GM20000 (cell line): ENCODE data around the gene HOXA3.
A peak's percentile ranks its signal among the peaks of the same experiment; 100 is the strongest.

Experiments
- DNase-seq: peaks from one replicate; pipeline ENCODE4 v3.0.0; 2012; ENCODE audit warnings: low spot score
- TF ChIP-seq, protein P1 (sequence below): IDR thresholded peaks from 2 replicates; pipeline ENCODE4 v1.5.1; 2012; ENCODE audit warnings: mild to moderate bottlenecking, control low read depth; ENCODE audit errors: extremely low read depth, missing control alignments

The HOXA3 gene

DNA sequence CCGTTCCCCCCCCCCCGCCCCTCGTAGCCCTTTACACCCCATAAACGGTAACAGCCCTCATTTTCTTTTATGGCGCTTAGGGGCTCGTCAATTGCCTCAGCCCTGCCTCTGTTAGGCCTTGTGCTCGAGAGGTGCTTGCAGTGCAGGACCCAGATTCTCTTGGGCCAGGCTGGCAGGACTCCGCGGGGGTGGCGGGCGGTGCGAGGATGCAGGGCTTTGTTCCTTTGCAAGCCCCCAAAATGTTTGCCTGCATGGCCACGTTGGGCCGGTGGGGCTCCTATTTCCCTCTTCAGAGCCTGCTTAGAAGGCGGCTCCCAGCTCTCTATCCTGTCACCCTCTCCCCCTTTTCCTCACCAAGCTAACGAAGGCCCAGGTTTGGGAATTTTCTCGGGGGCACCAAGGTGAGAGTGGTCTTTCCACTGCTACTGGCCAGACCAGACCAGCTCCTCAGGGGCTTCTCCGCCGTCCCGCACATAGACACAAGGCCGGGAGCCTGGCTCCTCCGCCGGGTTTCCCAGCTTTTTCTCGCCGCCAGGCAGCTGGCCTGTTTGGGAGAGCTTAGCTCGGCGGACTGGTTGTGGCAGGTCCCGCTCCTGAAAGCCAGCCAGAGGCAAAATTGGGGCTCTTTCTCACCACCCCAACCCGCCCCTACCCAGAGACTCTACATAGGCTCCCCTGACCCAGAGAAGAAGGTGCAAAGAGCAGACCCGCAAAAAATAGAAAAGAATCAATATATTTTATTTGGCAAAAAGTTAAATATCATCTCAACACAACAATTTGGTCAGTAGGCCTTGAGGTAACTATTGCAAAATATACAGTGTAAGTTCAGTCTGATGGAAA lies 9.6 kb upstream of the HOXA3 start:
- TF ChIP-seq, protein P1, sequence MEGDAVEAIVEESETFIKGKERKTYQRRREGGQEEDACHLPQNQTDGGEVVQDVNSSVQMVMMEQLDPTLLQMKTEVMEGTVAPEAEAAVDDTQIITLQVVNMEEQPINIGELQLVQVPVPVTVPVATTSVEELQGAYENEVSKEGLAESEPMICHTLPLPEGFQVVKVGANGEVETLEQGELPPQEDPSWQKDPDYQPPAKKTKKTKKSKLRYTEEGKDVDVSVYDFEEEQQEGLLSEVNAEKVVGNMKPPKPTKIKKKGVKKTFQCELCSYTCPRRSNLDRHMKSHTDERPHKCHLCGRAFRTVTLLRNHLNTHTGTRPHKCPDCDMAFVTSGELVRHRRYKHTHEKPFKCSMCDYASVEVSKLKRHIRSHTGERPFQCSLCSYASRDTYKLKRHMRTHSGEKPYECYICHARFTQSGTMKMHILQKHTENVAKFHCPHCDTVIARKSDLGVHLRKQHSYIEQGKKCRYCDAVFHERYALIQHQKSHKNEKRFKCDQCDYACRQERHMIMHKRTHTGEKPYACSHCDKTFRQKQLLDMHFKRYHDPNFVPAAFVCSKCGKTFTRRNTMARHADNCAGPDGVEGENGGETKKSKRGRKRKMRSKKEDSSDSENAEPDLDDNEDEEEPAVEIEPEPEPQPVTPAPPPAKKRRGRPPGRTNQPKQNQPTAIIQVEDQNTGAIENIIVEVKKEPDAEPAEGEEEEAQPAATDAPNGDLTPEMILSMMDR = no peak
- DNase-seq = no peak

DNA sequence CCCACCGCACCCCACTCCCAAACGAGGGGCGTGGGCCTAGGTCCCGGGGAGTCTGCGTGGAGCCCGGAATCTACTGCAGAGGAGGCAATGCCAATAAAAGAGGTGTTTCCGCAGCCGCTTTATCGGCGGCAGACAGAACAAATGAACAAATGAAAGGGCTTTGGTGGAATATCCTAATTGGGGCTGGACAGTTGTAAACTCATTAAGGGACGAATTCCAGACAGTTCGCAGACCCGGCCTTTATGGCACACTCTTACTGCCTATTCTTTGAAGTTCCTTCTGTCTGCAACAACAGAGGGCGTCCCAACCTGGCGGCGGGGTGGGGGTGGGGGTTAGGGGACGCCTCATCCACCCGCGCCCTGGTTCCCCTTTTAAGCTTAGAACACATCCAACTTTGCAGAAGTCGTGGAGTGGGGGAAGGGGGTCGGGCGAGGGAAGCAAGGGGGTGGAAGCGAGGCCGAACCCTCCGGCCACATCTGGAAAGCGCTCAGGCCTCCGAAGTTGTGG lies 8.9 kb upstream of the HOXA3 start:
- no peak for DNase-seq
- TF ChIP-seq, protein P1 = no peak

DNA sequence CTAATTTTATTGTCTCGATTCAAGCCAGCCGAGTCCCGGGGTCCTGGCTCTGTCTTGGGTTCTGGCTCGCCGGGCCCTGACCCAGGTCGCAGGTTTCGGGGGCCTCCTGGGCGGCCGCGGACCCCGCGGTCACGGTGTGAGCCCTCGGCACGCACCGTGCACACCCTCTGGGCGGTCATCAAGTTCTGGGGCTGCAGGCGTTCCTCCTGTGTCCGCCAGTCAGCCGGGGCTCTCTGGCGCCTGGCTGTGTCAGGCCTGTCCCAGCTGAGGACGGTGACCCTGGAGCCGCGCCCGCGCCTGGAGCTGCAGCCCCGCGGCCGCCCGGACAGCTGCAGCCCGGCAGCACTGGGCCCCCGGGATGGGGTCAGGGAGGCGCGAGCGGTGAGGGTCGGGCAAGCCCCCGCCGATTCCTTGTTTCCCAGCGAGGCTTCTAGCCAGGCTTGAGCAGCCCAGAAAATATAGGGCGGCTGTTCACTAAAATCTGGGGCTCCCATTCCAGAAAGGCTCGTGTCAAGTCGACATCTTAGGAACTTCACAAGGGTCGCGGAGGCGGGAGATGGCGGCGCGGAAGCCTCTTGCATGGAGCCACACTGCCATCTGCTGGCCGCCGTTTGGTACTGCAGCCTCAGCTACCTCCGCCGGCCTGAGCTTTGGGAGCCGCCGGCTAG lies 8.3 kb upstream of the HOXA3 start:
- TF ChIP-seq, protein P1 = peak; percentile 98
- DNase-seq = peak; percentile 91

DNA sequence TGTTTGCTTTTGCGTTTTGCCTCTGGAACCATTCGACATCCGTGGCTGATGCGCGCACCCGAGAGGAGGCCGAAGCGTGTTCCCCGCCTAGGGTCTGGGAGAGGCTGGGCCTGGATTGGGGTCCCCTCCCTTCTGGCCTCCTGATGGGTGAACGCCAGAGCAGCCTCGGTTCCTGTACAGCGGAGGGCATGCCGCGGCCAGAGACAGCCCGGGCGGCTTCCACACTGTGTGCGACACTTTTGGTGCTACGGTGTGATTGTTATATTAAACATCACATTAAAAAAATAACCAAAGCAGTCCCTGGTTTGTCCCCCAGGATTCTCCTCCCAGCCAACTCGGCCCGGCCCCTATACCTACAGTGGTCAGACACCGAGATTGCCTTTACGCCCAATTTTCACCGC lies 7.8 kb upstream of the HOXA3 start:
- TF ChIP-seq, protein P1 = no peak
- no peak for DNase-seq

DNA sequence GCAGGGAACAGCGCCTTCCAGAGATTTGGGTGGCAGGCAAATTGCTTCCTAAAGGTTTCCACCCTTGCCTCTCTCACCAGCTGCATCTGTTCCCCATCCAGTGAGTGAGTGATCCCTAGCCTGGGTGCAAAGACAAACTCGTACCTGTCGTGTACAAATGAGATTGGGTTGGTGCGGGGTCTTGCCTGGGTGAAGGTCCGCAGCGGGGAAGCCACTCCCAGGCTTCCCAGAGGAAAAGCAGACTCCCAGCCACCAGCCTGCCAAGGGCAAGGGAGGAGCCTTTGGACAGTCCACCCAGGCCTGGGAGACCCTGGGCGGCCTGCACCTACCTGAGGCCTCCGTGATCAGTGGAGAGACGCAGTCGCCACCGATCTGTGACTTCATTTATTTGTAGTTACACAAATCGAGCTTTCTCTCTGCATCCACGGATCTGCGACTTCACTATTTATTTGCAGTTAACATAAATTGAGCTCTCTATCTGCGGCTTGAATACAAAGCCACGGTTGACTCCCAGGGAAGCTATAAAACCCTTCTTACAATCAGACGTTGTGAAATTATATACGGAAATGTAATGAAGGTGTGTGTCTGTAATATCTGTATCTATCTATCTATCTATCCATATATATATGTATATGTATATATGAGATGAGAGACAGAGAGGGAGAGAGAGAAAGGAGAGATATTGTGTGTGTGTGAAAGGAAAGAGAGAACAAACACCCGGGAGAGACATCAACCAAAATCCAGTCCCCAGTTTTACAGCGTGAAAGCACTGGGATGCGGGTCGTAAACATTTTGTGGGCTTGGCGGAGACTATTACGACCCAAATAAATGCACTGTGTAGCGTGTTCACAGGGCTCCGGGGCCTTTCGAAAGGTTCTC lies 7.1 kb upstream of the HOXA3 start:
- TF ChIP-seq, protein P1 = no peak
- DNase-seq = no peak

DNA sequence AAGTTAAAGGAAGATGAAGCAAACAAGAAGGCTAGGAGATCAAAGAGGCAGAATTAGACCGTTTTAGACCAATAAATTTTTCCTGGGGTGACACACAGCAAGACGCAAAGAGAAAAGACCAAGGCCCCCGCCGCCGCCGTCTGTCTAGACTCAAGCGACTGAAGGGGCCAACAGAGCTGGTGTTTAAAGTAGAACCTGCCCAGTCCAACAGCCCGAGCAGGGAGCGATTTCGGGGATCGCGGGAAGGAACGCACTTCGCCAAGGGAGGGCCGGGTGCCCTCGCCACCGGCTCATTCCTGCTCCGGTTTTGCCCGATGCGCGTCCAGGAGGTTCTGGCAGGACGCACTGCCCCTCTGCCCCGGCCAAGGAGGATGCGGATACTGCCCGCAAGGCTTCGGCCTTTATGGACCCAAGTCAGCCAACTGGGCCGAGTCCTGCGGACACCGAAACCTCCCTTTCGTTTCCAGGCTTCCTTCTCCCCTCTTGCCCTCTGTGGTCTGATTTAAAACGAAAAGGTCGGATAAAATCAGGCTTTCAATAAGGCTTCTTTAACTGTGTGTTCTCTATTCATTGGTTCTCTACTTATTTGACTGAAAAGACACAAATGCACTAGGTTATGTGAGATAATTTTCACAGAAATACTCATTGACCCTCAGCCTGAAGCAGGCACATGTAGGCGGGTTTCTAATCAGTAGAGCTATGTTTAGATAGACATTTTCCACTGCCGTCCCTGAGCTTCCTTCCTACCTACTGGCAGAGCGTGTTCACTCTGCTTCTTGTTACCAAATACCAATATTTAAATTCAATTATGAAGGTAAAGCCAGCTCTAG lies 6.3 kb upstream of the HOXA3 start:
- TF ChIP-seq, protein P1 = no peak
- no peak for DNase-seq
